NCI-H2107 (cell line): Measurements from ENCODE around the gene COL5A1.
"Not testable (repeated sequence)": the region's sequence is repeated elsewhere in the genome, so short reads cannot be mapped to it uniquely, and the experiment has no call there.

Experiments
- DNase-seq: peaks from one replicate; lab custom pipeline; 2025; lab: John Stamatoyannopoulos, UW

COL5A1 gene

GRCh38 chr9:134855231-134855899 is 213.8 kb downstream of the COL5A1 start:
- DNase-seq, result no peak

- no peak for DNase-seq
These were observed 214.3 kb downstream of the COL5A1 start for GRCh38 chr9:134855900-134856377.

- DNase-seq, result not testable (repeated sequence)
These were observed 215.8 kb downstream of the COL5A1 start for GRCh38 chr9:134857451-134857850.

- no peak for DNase-seq
These were observed 216.6 kb downstream of the COL5A1 start for GRCh38 chr9:134858051-134858841.

GRCh38 chr9:134860510-134860909 is 218.9 kb downstream of the COL5A1 start:
- no peak for DNase-seq

- no peak for DNase-seq
These were observed 220.2 kb downstream of the COL5A1 start for GRCh38 chr9:134861595-134862334.

- DNase-seq, result no peak
These were observed 221.8 kb downstream of the COL5A1 start for GRCh38 chr9:134863306-134863902.

- no peak for DNase-seq
These were observed 222.6 kb downstream of the COL5A1 start for GRCh38 chr9:134863941-134864820.

GRCh38 chr9:134864821-134865190 is 223.2 kb downstream of the COL5A1 start:
- DNase-seq, result no peak

GRCh38 chr9:134867917-134868750 is 226.5 kb downstream of the COL5A1 start:
- no peak for DNase-seq

- DNase-seq, result no peak
These were observed 227.3 kb downstream of the COL5A1 start for GRCh38 chr9:134868751-134869553.

GRCh38 chr9:134869554-134870300 is 228.1 kb downstream of the COL5A1 start:
- DNase-seq, result no peak

- no peak for DNase-seq
These were observed 228.7 kb downstream of the COL5A1 start for GRCh38 chr9:134870301-134870694.

- no peak for DNase-seq
These were observed 229.4 kb downstream of the COL5A1 start for GRCh38 chr9:134870746-134871662.

- DNase-seq, result no peak
These were observed 230.2 kb downstream of the COL5A1 start for GRCh38 chr9:134871697-134872340.

- DNase-seq, result no peak
These were observed 231.1 kb downstream of the COL5A1 start for GRCh38 chr9:134872482-134873231.
